K562 (cell line): ENCODE measurements around the gene LMLN. TPM values are rescaled to one million over a fixed set of nuclear protein-coding genes. Genes with fewer than 3 reads are reported as not detected.

Source experiments
- BCLAF1 ChIP-seq, 2 experiments: fragments of 450-650 bp in 1 of 2; IDR thresholded peaks; 2 replicates each; pipeline ENCODE4 v1.6.1; 2011 to 2017; ENCODE audit warnings: low read depth in 2 of 2, antibody characterized with exemption in 1 of 2, borderline replicate concordance in 1 of 2, low read length in 1 of 2, mild to moderate bottlenecking in 1 of 2, mixed read lengths in 1 of 2; ENCODE audit not compliant: control insufficient read depth in 1 of 2
- EP300 ChIP-seq: IDR thresholded peaks from 2 replicates; pipeline ENCODE4 v1.6.1; 2012; ENCODE audit warnings: low read length, improper control_type of control experiment
- polyA plus RNA-seq, 8 experiments: library from polyadenylated mRNA; depleted of rRNA in 4 of 8; stranded (reverse) in 5 of 8; unstranded in 3 of 8; fragments of >200 nt; fragmentation: Nextera tagmentation in 2 of 8; fragmentation: Illumina TruSeq in 1 of 8; extraction: Ambion mirVana in 2 of 8; extraction: Trizol in 1 of 8; gene quantifications; 2 replicates each; pipeline versions ENCODE4 v1.2.1 to v1.2.3, GENCODE V29; 2011 to 2014; ENCODE audit warnings: inconsistent platforms in 1 of 8, missing spikeins in 1 of 8
- total RNA-seq, 7 experiments: library from RNA; depleted of rRNA in 6 of 7; stranded (reverse); fragments of >200 nt in 6 of 7; fragmentation: Illumina TruSeq in 2 of 7; extraction: Trizol in 2 of 7; gene quantifications; 2 replicates each; pipeline versions ENCODE4 v1.2.1 to v1.2.3, GENCODE V29; 2011 to 2021; ENCODE audit warnings: low replicate concordance in 1 of 7
- TF ChIP-seq, protein P1 (sequence below): fragments of 450-650 bp; IDR thresholded peaks from 2 replicates; pipeline ENCODE4 v1.6.1; 2016; ENCODE audit warnings: antibody characterized with exemption

Gene LMLN
- total and polyA plus RNA-seq, 9 of the 15 experiments (the other 6 are each of a cell fraction or from before 2014, with no cell fraction given) = 2.2 to 15.9 (median 6.9) TPM

DNA sequence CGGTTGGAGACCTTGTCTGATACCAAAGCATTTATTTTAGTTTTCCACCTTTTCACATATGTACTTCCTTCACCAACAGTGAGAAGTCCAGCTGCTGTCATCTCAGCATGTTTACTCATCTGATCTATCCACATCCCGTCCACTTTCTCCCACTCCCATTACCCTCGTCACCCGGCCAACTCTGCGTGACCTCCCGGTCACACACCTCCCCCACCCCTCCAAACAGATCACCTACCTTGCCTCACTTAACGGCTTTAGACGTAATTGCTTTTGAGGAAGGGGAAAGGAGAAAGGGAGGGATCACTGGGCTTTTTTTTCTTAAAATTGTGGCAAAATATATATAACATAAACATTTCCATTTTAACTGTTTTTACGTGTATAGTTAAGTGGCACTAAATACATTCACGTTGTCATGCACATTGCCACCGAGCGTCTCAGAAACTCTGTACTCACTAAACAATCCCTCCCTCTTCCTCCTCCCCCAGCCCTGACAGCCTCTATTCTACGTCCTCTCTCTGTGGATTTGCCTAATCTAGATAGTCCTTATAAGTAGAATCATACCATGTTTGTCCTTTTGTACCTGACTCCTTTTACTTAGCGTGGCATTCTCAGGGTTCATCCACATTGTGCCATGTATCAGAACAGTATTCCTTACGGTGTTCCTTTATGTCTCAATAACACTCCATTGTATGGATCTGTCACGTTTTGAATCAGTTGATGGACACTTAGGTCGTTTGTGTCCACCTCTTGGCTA, 67.2 kb downstream of the LMLN start (continued):
- TF ChIP-seq BCLAF1 (IDR thresholded peaks at IDR 0.05; ENCODE audit: borderline replicate concordance in 1 of 2, control insufficient read depth in 1 of 2, low read depth in 2 of 2, low read length in 1 of 2) (0 out of 4 replicates have a peak, but pooled peaks of 1 of the 2 experiments have one; percentile 52), EP300 (peak; percentile 56; the same call in 1 of the 2 replicates)
- TF ChIP-seq, protein P1, sequence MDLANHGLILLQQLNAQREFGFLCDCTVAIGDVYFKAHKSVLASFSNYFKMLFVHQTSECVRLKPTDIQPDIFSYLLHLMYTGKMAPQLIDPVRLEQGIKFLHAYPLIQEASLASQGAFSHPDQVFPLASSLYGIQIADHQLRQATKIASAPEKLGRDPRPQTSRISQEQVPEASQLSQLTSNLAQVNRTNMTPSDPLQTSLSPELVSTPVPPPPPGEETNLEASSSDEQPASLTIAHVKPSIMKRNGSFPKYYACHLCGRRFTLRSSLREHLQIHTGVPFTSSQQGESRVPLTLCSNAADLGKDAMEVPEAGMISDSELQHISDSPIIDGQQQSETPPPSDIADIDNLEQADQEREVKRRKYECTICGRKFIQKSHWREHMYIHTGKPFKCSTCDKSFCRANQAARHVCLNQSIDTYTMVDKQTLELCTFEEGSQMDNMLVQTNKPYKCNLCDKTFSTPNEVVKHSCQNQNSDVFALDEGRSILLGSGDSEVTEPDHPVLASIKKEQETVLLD = peak; percentile 40; the same call in 1 of the 2 replicates
